Osteoblast (primary cell): ENCODE measurements around the gene TMEM234. TPM values are rescaled to one million over a fixed set of nuclear protein-coding genes. Genes with fewer than 3 reads are reported as not detected.

Source experiments
- DNase-seq: peaks from one replicate; pipeline ENCODE4 v3.0.0; 2011; ENCODE audit warnings: low spot score, mixed read lengths; ENCODE audit not compliant: insufficient read length; ENCODE audit errors: missing footprints
- H2AFZ ChIP-seq: 2 replicates; pipeline ENCODE4 v1.6.0; 2011; ENCODE audit warnings: mild to moderate bottlenecking, low read length
- H3K27ac ChIP-seq: 2 replicates; pipeline ENCODE4 v1.5.1; 2011; ENCODE audit warnings: mild to moderate bottlenecking, low read depth, low read length, moderate library complexity
- H3K27me3 ChIP-seq: 2 replicates; pipeline ENCODE4 v1.6.0; 2012; ENCODE audit warnings: mild to moderate bottlenecking, control low read depth, inconsistent platforms, low read length, moderate library complexity; ENCODE audit not compliant: insufficient read depth
- H3K36me3 ChIP-seq: 2 replicates; pipeline ENCODE4 v1.5.1; 2011; ENCODE audit warnings: mild to moderate bottlenecking, low read length, control low read depth, moderate library complexity; ENCODE audit not compliant: insufficient read depth
- H3K4me1 ChIP-seq: 2 replicates; pipeline ENCODE4 v1.5.1; 2011; ENCODE audit warnings: mild to moderate bottlenecking, low read length, control low read depth, moderate library complexity; ENCODE audit not compliant: insufficient read depth
- H3K4me2 ChIP-seq: 2 replicates; pipeline ENCODE4 v1.6.0; 2011; ENCODE audit warnings: mild to moderate bottlenecking, low read length; ENCODE audit not compliant: insufficient read depth
- H3K4me3 ChIP-seq: fragments of 200-600 bp; sonication (generic); 3 replicates; pipeline ENCODE4 v1.5.1; 2012; ENCODE audit warnings: mild to moderate bottlenecking, low read length, inconsistent platforms; ENCODE audit not compliant: insufficient read depth
- H3K79me2 ChIP-seq: 2 replicates; pipeline ENCODE4 v1.6.0; 2012; ENCODE audit warnings: mild to moderate bottlenecking, low read length, control low read depth, inconsistent platforms; ENCODE audit not compliant: insufficient read depth
- H3K9me3 ChIP-seq: 2 replicates; pipeline ENCODE4 v1.5.1; 2011; ENCODE audit warnings: low read depth, low read length, control low read depth
- H4K20me1 ChIP-seq: 2 replicates; pipeline ENCODE4 v1.6.0; 2012; ENCODE audit warnings: mild to moderate bottlenecking, low read length, control low read depth; ENCODE audit not compliant: insufficient read depth
- total RNA-seq: library from RNA; depleted of rRNA; stranded (reverse); fragments of >200 nt; gene quantifications from 2 replicates; pipeline ENCODE4 v1.2.3, GENCODE V29; 2012
- TF ChIP-seq, protein P1 (sequence below): IDR thresholded peaks from 2 replicates; pipeline ENCODE4 v1.5.1; 2011; ENCODE audit warnings: mild to moderate bottlenecking, low read depth, low read length, moderate library complexity; ENCODE audit errors: extremely low read depth

Gene TMEM234
- total RNA-seq, 1 donor: 24.2 TPM

- TF ChIP-seq, protein P1, sequence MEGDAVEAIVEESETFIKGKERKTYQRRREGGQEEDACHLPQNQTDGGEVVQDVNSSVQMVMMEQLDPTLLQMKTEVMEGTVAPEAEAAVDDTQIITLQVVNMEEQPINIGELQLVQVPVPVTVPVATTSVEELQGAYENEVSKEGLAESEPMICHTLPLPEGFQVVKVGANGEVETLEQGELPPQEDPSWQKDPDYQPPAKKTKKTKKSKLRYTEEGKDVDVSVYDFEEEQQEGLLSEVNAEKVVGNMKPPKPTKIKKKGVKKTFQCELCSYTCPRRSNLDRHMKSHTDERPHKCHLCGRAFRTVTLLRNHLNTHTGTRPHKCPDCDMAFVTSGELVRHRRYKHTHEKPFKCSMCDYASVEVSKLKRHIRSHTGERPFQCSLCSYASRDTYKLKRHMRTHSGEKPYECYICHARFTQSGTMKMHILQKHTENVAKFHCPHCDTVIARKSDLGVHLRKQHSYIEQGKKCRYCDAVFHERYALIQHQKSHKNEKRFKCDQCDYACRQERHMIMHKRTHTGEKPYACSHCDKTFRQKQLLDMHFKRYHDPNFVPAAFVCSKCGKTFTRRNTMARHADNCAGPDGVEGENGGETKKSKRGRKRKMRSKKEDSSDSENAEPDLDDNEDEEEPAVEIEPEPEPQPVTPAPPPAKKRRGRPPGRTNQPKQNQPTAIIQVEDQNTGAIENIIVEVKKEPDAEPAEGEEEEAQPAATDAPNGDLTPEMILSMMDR: no peak
- peak; percentile 84 for DNase-seq
- peaks cover 33% of the 10 kb centered on the region for H3K36me3 ChIP-seq
- H3K4me2 ChIP-seq: peak overlapping the region; percentile 99
- no peaks in the 10 kb centered on the region for H3K27me3 ChIP-seq
- peak overlapping the region; percentile 66 for H2AFZ ChIP-seq
- H3K79me2 ChIP-seq: peaks cover 5% of the 10 kb centered on the region
- peaks cover 16% of the 10 kb centered on the region for H4K20me1 ChIP-seq
- no peaks in the 10 kb centered on the region for H3K9me3 ChIP-seq
- peaks cover 41% of the 10 kb centered on the region for H3K4me1 ChIP-seq
- H3K27ac ChIP-seq: peak overlapping the region; percentile 99
- H3K4me3 ChIP-seq: peak overlapping the region; percentile 86
Observed at GRCh38 chr1:32201011-32201855, 20.9 kb downstream of the TMEM234 start.

DNA sequence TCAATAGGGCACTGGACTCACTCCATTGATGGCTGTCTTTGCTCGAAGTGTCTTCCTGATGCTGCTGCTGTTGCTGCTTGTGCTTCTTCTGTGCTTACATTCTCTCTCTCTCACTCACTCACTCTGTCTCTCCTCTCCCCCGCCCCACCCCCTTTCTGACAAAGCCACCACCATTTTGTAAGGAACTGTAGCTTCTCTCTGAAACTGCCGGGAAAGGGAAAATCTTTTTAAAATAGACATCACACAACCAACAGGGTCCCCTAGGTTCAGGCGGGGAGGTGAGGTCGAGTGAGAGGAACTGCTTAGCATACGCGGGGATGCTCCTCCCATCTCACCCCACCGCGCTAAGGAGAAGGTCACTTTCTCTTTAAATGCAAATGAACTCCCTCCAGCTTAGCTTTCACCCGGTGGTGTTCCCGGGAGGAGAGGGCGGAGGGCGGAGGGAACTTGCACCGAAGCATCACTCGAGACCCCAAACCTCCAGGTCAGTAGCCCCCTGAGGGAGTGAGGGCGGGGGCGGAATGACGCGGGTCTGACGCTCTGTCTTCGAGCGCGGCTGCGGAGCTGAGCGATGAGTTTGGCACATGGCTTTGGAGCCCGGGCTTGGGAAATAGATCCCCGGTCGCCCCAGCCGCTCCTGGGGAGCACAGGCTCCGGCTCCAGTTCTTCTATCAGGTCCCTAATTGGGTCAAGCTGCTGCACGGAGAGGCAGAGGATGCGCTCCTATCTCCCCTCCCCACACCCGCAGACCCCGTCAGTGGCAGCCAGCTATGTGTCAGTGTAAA, 21.7 kb downstream of the TMEM234 start, which contains the start of gene CCDC28B:
CCDC28B (plus strand) TSS at position 370 of the 785 bp plus-strand sequence. CDS start 1,341 bp downstream, outside the sequence.
- peak within 1 kb of the TSS; percentile 79 for H2AFZ ChIP-seq
- H3K4me2 ChIP-seq: peak within 1 kb of the TSS; percentile 99
- H4K20me1 ChIP-seq: peaks cover 21% of the 10 kb centered on the region
- H3K36me3 ChIP-seq: peaks cover 41% of the 10 kb centered on the region
- H3K9me3 ChIP-seq: no peaks in the 10 kb centered on the region
- H3K27me3 ChIP-seq: no peaks in the 10 kb centered on the region
- no peaks in the 10 kb centered on the region for H3K79me2 ChIP-seq
- TF ChIP-seq, protein P1: no peak
- peak within 1 kb of the TSS; percentile 99 for H3K27ac ChIP-seq
- H3K4me3 ChIP-seq: peak within 1 kb of the TSS; percentile 86
- peak; percentile 96 for DNase-seq
- peaks cover 38% of the 10 kb centered on the region for H3K4me1 ChIP-seq

- H3K36me3 ChIP-seq: peaks cover 48% of the 10 kb centered on the region
- H3K4me1 ChIP-seq: peaks cover 34% of the 10 kb centered on the region
- peak overlapping the region; percentile 86 for H3K4me3 ChIP-seq
- DNase-seq: peak; percentile 45
- H3K27ac ChIP-seq: peak overlapping the region; percentile 99
- no peaks in the 10 kb centered on the region for H3K79me2 ChIP-seq
- H3K9me3 ChIP-seq: no peaks in the 10 kb centered on the region
- H3K4me2 ChIP-seq: peak overlapping the region; percentile 99
- TF ChIP-seq, protein P1: no peak
- peaks cover 22% of the 10 kb centered on the region for H4K20me1 ChIP-seq
- no peak overlapping the region for H2AFZ ChIP-seq
- H3K27me3 ChIP-seq: no peaks in the 10 kb centered on the region
Observed at GRCh38 chr1:32199717-32200072, 22.5 kb downstream of the TMEM234 start.
